CD14-positive monocyte (primary cell): ENCODE results near the gene ZNF324. TPM values are rescaled to one million over a fixed set of nuclear protein-coding genes. Genes with fewer than 3 reads are reported as not detected.

ENCODE experiments used
- DNase-seq, 3 donors: peaks; one replicate each; pipeline ENCODE4 v3.0.0-alpha.2; 2011 to 2022
- H2AFZ ChIP-seq: 2 replicates; pipeline ENCODE4 v1.6.0; 2012; ENCODE audit warnings: mild to moderate bottlenecking, low read depth, low read length, inconsistent platforms; ENCODE audit not compliant: insufficient read depth, poor library complexity, severe bottlenecking
- H3K27ac ChIP-seq, 2 donors: 1 replicate in 1 of 2; 2 replicates in 1 of 2; pipeline ENCODE4 v1.5.1; 2012 to 2013; ENCODE audit warnings: low read length in 2 of 2, control low read depth in 1 of 2, inconsistent platforms in 1 of 2, low read depth in 1 of 2, mild to moderate bottlenecking in 1 of 2
- H3K27me3 ChIP-seq, 2 donors: one replicate each; pipeline versions ENCODE4 v1.6.0 to v1.6.1; 2011 to 2013; ENCODE audit warnings: low read length in 2 of 2; ENCODE audit not compliant: control insufficient read depth in 2 of 2, insufficient read depth in 2 of 2
- H3K36me3 ChIP-seq, 2 donors: replicated peaks in 1 of 2; 1 replicate in 1 of 2; 2 replicates in 1 of 2; pipeline versions ENCODE4 v1.5.1 to v1.6.1; 2012 to 2013; ENCODE audit warnings: low read length in 2 of 2, control low read depth in 1 of 2, inconsistent platforms in 1 of 2, mild to moderate bottlenecking in 1 of 2; ENCODE audit not compliant: insufficient read depth in 2 of 2, control insufficient read depth in 1 of 2
- H3K4me1 ChIP-seq, 2 donors: 1 replicate in 1 of 2; 2 replicates in 1 of 2; pipeline versions ENCODE4 v1.5.1 to v1.6.1; 2012 to 2013; ENCODE audit warnings: low read length in 2 of 2, control low read depth in 1 of 2, inconsistent platforms in 1 of 2, mild to moderate bottlenecking in 1 of 2, moderate library complexity in 1 of 2; ENCODE audit not compliant: insufficient read depth in 2 of 2, control insufficient read depth in 1 of 2
- H3K4me2 ChIP-seq: replicated peaks from 2 replicates; pipeline ENCODE3; 2012; ENCODE audit warnings: low read length, moderate library complexity, mild to moderate bottlenecking; ENCODE audit not compliant: poor library complexity, severe bottlenecking; ENCODE audit errors: extremely low read depth
- H3K4me3 ChIP-seq, 3 experiments: fragments of 200-600 bp in 1 of 3; sonication (generic) in 1 of 3; replicated peaks in 1 of 3; 1 replicate in 2 of 3; 2 replicates in 1 of 3; pipeline ENCODE4 v1.5.1; 2011 to 2013; ENCODE audit warnings: low read length in 3 of 3, mild to moderate bottlenecking in 3 of 3, control low read depth in 2 of 3, low read depth in 2 of 3, inconsistent platforms in 1 of 3, moderate library complexity in 1 of 3
- H3K79me2 ChIP-seq: 2 replicates; pipeline ENCODE4 v1.6.0; 2012; ENCODE audit warnings: mild to moderate bottlenecking, control low read depth, inconsistent platforms, low read length, moderate library complexity; ENCODE audit not compliant: insufficient read depth
- H3K9ac ChIP-seq: 2 replicates; pipeline ENCODE4 v1.6.0; 2017; ENCODE audit warnings: low read length, mild to moderate bottlenecking; ENCODE audit not compliant: insufficient read depth, poor library complexity, severe bottlenecking
- H3K9me3 ChIP-seq, 2 donors: replicated peaks in 1 of 2; 1 replicate in 1 of 2; 2 replicates in 1 of 2; pipeline versions ENCODE4 v1.5.1 to v1.6.1; 2012 to 2013; ENCODE audit warnings: low read length in 2 of 2, control low read depth in 1 of 2; ENCODE audit not compliant: control insufficient read depth in 1 of 2, insufficient read depth in 1 of 2
- H4K20me1 ChIP-seq: 2 replicates; pipeline ENCODE4 v1.6.0; 2012; ENCODE audit warnings: mild to moderate bottlenecking, low read length, control low read depth, moderate library complexity; ENCODE audit not compliant: insufficient read depth
- H3K27ac Mint-ChIP-seq, 7 donors: one replicate each; pipeline ENCODE4 v1.8.0; 2020; ENCODE audit warnings: mild to moderate bottlenecking in 7 of 7, mixed read lengths in 7 of 7, moderate library complexity in 6 of 7, inconsistent platforms in 2 of 7
- H3K27me3 Mint-ChIP-seq, 3 donors: one replicate each; pipeline ENCODE4 v1.8.0; 2021 to 2022; ENCODE audit warnings: low read depth in 3 of 3, mild to moderate bottlenecking in 3 of 3, mixed read lengths in 3 of 3, moderate library complexity in 3 of 3, inconsistent platforms in 1 of 3
- H3K36me3 Mint-ChIP-seq, 2 donors: one replicate each; pipeline ENCODE4 v1.8.0; 2020; ENCODE audit warnings: mixed read lengths in 2 of 2, inconsistent platforms in 1 of 2, mild to moderate bottlenecking in 1 of 2
- H3K4me1 Mint-ChIP-seq: one replicate; pipeline ENCODE4 v1.8.0; 2020; ENCODE audit warnings: mild to moderate bottlenecking, mixed read lengths
- H3K4me3 Mint-ChIP-seq, 2 donors: one replicate each; pipeline ENCODE4 v1.8.0; 2020; ENCODE audit warnings: mild to moderate bottlenecking in 2 of 2, mixed read lengths in 2 of 2, moderate library complexity in 1 of 2
- H3K9me3 Mint-ChIP-seq, 7 donors: one replicate each; pipeline ENCODE4 v1.8.0; 2020 to 2022; ENCODE audit warnings: mixed read lengths in 7 of 7, mild to moderate bottlenecking in 6 of 7, moderate library complexity in 6 of 7, inconsistent platforms in 2 of 7
- WGBS: methylation state at CpG from one replicate; pipeline ENCODE4 v1.1.5; 2013; ENCODE audit warnings: missing lambda C conversion rate; ENCODE audit not compliant: insufficient coverage; 5-methylcytosine and 5-hydroxymethylcytosine counted together
- intact Hi-C, 2 donors: fragments of 100-400 bp; cut with micrococcal nuclease; formaldehyde crosslinking; loops; one replicate each; pipeline versions ENCODE4 v1.15.0 to v1.15.1; 2023
- polyA plus RNA-seq, 3 donors: library from polyadenylated mRNA; depleted of rRNA in 1 of 3; unstranded in 2 of 3; stranded (reverse) in 1 of 3; fragments of 300-500 nt in 2 of 3; fragments of >200 nt in 1 of 3; fragmentation: Illumina TruSeq in 2 of 3; gene quantifications; 1 replicate in 2 of 3; 2 replicates in 1 of 3; pipeline ENCODE4 v1.2.3, GENCODE V29; 2012 to 2021
- TF ChIP-seq, protein P1 (sequence below): fragments of 200-600 bp; IDR thresholded peaks from one replicate; pipeline ENCODE4 v1.8.0; 2022; ENCODE audit warnings: antibody characterized with exemption, mild to moderate bottlenecking

Gene ZNF324
- polyA plus RNA-seq, 3 donors, result 4.1 to 5.7 (median 5.3) TPM

DNA sequence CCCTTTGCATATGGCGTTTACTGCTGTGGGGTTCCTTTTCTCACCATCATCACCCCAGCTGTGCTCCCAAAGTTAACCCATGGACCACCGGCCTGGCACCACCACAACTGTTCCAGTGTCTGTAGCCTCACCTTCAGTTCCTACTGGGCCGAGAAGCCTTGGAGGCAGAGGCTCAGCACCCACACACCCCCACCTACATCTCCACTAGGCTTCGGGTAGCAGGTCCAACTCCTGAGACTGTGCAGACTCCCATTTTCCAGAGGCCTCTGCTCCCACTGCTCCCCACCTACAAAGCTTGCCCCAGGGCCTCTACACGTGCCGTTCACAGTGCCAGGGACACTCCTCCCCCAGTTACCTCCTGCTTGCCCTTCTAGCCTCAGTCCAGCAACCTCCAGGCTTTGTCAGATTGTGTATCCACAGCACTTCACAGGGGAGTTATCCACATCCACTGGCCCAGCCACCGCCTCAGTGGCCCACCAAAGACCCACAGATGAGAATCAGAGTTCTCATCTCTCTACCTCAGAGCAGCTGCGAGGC, 30.8 kb downstream of the ZNF324 start:
- Histone ChIP-seq H3K27ac (no peak overlapping the region), H3K9ac (no peak overlapping the region), H3K9me3 (peaks cover 4 to 22% of the 10 kb centered on the region in 2 donors), H3K79me2 (no peaks in the 10 kb centered on the region), H3K4me3 (no peak overlapping the region), H2AFZ (peak overlapping the region; percentile 78), H3K4me2 (no peak overlapping the region), H4K20me1 (no peaks in the 10 kb centered on the region), H3K36me3 (no peaks in the 10 kb centered on the region), H3K27me3 (no peaks in the 10 kb centered on the region), H3K4me1 (peaks cover 13 to 16% of the 10 kb centered on the region in 2 donors)
- Mint-ChIP-seq H3K4me3 (no peak overlapping the region), H3K4me1 (peaks cover 14% of the 10 kb centered on the region), H3K36me3 (peaks cover 0 to 6% of the 10 kb centered on the region in 2 donors), H3K9me3 (peaks cover 14 to 27% (median 18%) of the 10 kb centered on the region in 7 donors), H3K27me3 (peaks cover 3 to 6% (median 5%) of the 10 kb centered on the region in 3 donors), H3K27ac (no peak overlapping the region)
- WGBS, result 97% methylated on average over 6 of the region's 8 CpGs
- TF ChIP-seq, protein P1, sequence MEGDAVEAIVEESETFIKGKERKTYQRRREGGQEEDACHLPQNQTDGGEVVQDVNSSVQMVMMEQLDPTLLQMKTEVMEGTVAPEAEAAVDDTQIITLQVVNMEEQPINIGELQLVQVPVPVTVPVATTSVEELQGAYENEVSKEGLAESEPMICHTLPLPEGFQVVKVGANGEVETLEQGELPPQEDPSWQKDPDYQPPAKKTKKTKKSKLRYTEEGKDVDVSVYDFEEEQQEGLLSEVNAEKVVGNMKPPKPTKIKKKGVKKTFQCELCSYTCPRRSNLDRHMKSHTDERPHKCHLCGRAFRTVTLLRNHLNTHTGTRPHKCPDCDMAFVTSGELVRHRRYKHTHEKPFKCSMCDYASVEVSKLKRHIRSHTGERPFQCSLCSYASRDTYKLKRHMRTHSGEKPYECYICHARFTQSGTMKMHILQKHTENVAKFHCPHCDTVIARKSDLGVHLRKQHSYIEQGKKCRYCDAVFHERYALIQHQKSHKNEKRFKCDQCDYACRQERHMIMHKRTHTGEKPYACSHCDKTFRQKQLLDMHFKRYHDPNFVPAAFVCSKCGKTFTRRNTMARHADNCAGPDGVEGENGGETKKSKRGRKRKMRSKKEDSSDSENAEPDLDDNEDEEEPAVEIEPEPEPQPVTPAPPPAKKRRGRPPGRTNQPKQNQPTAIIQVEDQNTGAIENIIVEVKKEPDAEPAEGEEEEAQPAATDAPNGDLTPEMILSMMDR, result no peak
- no peak for DNase-seq
- intact Hi-C loops, result no loop called here

DNA sequence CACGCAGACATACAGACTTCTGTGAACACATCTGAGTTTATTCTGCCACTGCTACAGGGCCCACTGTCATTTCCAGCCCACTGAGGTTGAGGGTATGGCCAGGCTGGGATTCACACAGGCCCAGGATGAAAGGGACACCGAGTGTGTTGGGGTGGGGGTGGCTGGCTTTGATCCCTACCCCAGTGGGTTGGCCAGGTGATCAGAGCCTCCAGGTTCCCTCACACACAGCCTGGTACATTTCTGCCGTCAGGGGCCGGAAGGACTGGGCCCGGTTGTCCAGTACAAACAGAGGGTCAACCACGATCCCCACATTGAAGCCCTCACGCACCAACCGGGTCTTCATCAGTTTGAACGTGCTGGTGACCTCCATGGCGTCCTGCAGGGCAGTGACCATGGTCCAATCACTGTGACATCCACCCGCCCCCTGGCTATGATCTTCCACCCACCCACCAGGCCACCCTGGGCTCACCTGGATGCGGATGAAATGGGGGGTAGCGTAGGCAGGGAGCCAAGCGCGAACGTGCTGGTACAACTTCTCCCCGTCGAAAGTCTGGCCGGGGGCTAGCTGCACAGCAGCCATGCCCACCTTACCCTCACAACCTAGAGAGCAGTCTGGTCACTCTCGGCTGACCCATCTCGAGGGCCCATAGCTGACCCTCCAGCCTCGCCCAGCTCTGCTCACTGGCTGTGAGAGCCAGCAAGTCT, 31.6 kb downstream of the ZNF324 start:
- intact Hi-C loops, result loop anchor here in 1 of 2 donors (1.0 kb wide), 1 partner anchor 31 kb away; the partner anchor contains the start of gene ZNF324
- peak overlapping the region; percentile 82 to 90 for H3K4me3 Mint-ChIP-seq
- Histone ChIP-seq H3K4me1 (peaks cover 13 to 16% of the 10 kb centered on the region in 2 donors), H3K9ac (no peak overlapping the region), H3K27me3 (no peaks in the 10 kb centered on the region), H2AFZ (peak overlapping the region; percentile 78), H3K27ac (no peak overlapping the region), H3K36me3 (no peaks in the 10 kb centered on the region), H3K79me2 (no peaks in the 10 kb centered on the region), H4K20me1 (no peaks in the 10 kb centered on the region), H3K4me3 (peak overlapping the region in 2 of 3 experiments; percentile 16 to 75), H3K4me2 (peak overlapping the region; percentile 79), H3K9me3 (peaks cover 4 to 22% of the 10 kb centered on the region in 2 donors)
- H3K27me3 Mint-ChIP-seq, result peaks cover 4 to 9% (median 7%) of the 10 kb centered on the region in 3 donors
- peaks cover 0 to 6% of the 10 kb centered on the region in 2 donors for H3K36me3 Mint-ChIP-seq
- peaks cover 14% of the 10 kb centered on the region for H3K4me1 Mint-ChIP-seq
- peaks cover 14 to 28% (median 20%) of the 10 kb centered on the region in 7 donors for H3K9me3 Mint-ChIP-seq
- no peak for DNase-seq
- TF ChIP-seq, protein P1, result no peak
- H3K27ac Mint-ChIP-seq, result peak overlapping the region in 2 of 7 donors; percentile 88 to 93
- WGBS, result 60% methylated on average over 20 of the region's 22 CpGs
